Endometrial microvascular endothelial cells (primary cell): ENCODE measurements around the gene GRB7. TPM values are rescaled to one million over a fixed set of nuclear protein-coding genes. Genes with fewer than 3 reads are reported as not detected.

ENCODE experiments used
- in situ Hi-C: cut with HindIII; loops from 2 replicates; pipeline ENCODE4 v1.10.0; 2017; ENCODE audit warnings: low sequenced_read_pairs, low pct_unique_long_range_greater_than_20kb; ENCODE audit errors: inconsistent ontology term
- total RNA-seq: library from RNA; depleted of rRNA; stranded (reverse); fragments of >200 nt; gene quantifications from one replicate; pipeline ENCODE4 v1.2.3, GENCODE V29; 2015; ENCODE audit errors: inconsistent ontology term

The GRB7 gene
- total RNA-seq, 1 donor from 2014 or later, result not detected

- in situ Hi-C loops, result no loop called here
Observed at GRCh38 chr17:39727556-39727955, 10.2 kb upstream of the GRB7 start.

DNA sequence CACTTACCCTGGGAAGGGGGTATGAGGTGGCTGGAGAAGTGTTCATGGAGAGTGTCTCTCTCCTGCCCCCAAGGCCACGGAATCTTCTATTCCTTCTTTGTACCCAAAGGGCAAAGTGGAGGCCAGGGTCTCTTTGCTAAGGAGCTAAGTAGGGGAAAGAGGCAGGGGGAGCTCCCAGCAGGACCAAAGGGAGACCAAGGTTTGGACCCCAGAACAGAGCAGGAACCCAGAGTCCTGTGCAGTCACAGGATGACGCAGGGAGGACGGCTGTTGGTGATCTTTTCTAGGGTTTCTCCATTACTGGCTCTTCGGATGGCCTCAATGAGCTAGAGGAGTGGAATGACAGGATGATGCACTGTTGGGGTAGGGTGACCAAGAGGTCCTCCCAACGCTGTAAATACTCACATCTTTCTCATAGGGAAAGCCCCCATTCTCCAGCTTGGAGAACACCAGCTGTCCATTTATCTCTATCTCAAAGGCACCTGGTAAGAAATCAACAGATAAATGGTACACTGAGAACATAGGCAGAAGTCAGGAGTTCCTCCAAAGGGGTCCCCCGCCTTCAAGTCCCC, 8.4 kb upstream of the GRB7 start:
- in situ Hi-C loops, result no loop called here

DNA sequence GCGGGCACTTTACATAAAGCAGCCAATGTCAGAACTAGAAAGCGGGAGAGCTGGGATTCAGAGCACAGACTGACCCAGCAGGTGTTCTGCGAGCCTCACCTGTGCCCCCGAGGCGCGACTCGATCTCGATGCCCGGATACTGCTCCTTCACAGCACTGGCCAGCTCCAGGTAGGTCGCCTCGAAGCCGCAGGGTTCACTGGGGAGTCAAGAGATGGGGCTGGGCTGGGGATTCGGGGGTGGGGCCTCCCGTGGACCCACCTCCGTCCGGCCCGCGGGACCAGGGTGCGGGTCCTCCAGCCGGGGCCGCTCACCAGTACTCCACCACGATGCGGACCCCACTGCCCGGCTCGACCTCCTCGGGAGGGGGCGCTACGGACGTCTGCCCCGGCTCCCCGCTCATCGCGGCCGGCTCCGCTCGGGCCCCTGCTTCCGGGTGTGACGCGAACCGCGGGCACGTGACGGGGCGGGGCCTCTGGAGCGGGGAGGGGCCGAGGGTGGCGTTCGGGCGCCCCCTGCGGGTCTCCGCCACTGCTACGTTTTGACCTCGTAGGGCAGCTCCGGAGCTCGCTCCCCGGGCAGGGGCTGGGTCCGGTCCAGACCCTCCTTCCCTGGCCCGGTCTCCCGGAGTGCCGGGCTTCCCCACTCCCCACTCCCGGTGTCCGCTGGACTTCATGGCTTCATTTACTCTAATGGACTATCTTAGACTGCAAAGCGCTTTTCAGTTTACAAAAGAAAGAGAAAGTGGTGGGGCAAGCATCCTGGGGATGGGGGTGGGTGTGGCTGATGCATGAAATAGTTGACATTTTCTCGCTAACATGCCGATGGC, 7.4 kb upstream of the GRB7 start, which contains the start of gene MIEN1:
TSS of gene MIEN1 (minus strand) at position 438 of the 827 bp plus-strand sequence. CDS start at position 401, 37 bp downstream.
- in situ Hi-C loops, result no loop called here

DNA sequence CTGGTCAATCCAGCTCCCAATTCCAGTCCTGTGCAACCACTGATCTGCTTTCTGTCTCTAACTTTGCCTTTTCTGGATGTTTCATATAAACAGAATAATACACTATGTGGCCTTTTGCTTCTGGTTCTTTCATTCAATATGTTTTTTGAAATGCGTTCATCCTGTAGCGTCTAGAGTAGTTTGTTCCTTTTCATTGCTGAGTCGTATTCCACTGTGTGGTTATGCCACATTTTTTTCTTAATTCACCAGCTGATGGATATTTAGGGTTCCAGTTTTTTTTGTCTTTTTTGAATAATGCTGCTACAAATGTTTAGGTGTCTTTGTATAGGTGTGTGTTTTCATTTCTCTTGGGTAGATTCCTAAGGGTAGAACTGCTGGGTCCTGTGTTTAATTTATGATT, 5.2 kb upstream of the GRB7 start:
- in situ Hi-C loops, result no loop called here

GRCh38 chr17:39735882-39736281, 1.9 kb upstream of the GRB7 start:
- in situ Hi-C loops, result no loop called here

- in situ Hi-C loops, result no loop called here
Observed at GRCh38 chr17:39736319-39737165, 1.2 kb upstream of the GRB7 start.

DNA sequence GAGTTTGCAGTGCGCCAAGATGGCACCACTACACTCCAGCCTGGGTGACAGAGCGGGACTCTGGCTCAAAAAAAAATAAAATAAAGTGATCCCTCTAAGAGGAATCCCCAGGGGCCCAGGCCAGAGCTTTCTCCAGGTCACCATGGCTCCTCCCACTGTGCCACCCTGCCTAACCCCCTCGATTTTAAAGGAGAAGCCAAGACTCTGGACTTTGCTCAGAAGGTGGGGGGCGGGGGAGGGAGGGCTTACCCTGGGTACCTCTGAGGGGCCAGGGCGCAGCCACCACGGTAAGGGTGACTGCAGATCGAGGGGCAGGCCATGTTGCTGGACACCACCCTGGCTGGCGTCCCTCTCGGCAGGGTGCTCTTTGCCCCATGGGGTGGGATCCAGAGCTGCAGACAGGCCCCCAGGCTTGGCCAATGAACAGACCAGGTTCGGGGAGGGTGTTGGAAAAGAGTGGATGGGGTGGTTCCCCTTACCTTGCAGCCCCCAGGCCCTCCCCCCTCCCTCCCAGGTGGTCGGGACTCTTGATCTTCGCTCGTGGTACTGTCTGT, 455 bp upstream of the GRB7 start:
- in situ Hi-C loops, result no loop called here

- in situ Hi-C loops, result no loop called here
Observed at GRCh38 chr17:39738568-39738901, 797 bp downstream of the GRB7 start.

GRCh38 chr17:39738983-39739884, 1.5 kb downstream of the GRB7 start:
- in situ Hi-C loops, result no loop called here

- in situ Hi-C loops, result no loop called here
Observed at GRCh38 chr17:39739885-39740356, 2.2 kb downstream of the GRB7 start.

DNA sequence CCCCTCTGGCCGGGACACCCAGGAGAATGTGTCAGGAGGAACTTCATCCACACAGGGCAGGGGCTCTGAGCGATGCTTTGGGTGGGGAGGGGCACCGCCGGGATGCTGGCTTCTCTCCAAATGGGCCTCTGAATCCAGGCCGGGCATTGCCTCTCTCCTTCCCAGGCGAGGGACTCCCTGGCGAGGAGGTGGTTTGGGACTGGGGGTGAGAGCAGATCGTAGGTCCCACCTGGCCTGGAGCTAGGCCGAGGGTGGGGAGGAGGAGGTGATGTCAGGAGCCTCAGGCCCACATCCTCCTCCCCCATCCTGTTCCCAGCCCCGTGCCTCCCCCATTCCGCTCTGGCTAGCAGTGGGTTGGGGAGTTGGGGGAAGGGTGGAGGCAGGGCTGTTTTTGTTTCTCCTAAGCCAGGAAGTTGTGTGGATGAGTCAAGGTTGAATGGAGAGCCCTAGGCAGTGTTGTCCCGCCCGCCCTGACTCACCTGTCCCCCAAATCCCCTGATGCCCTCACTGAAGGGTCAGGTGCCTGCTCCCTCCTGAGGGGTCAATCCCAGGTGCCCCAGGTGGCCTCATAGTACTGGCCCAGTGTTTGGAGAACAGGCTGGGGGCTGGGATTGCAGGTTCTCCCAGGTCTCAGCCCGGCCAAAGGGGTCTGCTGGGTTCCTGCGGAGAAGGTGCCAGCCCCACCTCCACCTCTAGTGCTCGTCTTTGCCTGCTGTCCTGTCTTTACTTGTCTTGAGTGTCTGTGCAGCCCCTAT, 2.8 kb downstream of the GRB7 start:
- in situ Hi-C loops, result no loop called here

DNA sequence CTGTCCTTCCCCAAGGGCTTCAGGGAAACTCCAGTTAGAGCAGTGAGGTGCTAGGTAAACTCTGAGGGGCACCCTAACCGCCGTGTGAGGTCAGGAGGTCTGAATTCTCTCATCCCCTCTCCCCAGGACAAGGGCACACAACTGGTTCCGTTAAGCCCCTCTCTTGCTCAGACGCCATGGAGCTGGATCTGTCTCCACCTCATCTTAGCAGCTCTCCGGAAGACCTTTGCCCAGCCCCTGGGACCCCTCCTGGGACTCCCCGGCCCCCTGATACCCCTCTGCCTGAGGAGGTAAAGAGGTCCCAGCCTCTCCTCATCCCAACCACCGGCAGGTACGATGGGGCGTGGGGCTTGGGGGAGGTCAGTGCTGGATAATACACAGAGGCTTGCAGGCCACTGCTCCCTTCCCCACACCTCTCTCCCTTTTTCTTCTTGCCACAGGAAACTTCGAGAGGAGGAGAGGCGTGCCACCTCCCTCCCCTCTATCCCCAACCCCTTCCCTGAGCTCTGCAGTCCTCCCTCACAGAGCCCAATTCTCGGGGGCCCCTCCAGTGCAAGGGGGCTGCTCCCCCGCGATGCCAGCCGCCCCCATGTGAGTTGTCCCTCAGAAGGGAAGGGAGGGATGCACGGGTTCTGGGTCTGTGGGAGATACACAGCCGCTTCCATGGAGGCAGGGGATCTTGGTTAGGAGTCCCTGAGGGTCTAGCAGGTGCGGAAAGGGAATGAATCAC, 4.6 kb downstream of the GRB7 start:
- in situ Hi-C loops, result no loop called here

DNA sequence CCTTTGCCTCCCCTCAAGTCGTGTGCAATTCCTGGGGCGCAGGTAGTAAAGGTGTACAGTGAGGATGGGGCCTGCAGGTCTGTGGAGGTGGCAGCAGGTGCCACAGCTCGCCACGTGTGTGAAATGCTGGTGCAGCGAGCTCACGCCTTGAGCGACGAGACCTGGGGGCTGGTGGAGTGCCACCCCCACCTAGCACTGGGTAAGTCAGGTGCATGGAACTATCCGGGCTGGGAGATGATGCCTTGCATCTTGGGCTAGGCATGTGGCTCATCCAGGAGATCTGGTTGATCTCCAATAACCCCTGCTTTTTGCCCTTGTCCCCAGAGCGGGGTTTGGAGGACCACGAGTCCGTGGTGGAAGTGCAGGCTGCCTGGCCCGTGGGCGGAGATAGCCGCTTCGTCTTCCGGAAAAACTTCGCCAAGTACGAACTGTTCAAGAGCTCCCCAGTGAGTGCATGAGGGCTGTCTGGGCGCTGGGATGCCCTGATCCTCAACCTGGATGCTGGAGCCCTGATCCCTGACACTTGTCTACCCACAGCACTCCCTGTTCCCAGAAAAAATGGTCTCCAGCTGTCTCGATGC, 5.2 kb downstream of the GRB7 start:
- in situ Hi-C loops, result no loop called here

GRCh38 chr17:39744075-39744835, 6.5 kb downstream of the GRB7 start:
- in situ Hi-C loops, result no loop called here

DNA sequence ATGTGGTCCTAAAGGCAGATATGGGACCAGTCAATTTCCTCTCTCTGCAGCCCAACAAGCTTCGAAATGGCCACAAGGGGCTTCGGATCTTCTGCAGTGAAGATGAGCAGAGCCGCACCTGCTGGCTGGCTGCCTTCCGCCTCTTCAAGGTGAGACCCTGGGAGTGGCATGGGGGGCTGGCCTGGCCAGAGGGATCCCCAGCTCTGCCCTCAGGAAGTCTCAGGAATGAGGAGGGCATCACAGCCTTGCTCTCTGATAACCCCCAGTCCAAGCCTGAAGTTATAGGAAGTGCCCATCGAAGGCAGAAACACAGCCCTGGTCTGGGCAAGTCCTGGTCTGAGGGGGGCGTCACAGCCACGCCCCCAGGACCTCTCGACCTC, 7.1 kb downstream of the GRB7 start:
- in situ Hi-C loops, result no loop called here
